CD14-positive monocyte (primary cell): ENCODE results near the gene DAW1. TPM values are rescaled to one million over a fixed set of nuclear protein-coding genes. Genes with fewer than 3 reads are reported as not detected.

Source experiments
- DNase-seq, 3 donors: peaks; one replicate each; pipeline ENCODE4 v3.0.0-alpha.2; 2011 to 2022
- H2AFZ ChIP-seq: 2 replicates; pipeline ENCODE4 v1.6.0; 2012; ENCODE audit warnings: mild to moderate bottlenecking, low read depth, low read length, inconsistent platforms; ENCODE audit not compliant: insufficient read depth, poor library complexity, severe bottlenecking
- H3K27ac ChIP-seq, 2 donors: 1 replicate in 1 of 2; 2 replicates in 1 of 2; pipeline ENCODE4 v1.5.1; 2012 to 2013; ENCODE audit warnings: low read length in 2 of 2, control low read depth in 1 of 2, inconsistent platforms in 1 of 2, low read depth in 1 of 2, mild to moderate bottlenecking in 1 of 2
- H3K27me3 ChIP-seq, 2 donors: one replicate each; pipeline versions ENCODE4 v1.6.0 to v1.6.1; 2011 to 2013; ENCODE audit warnings: low read length in 2 of 2; ENCODE audit not compliant: control insufficient read depth in 2 of 2, insufficient read depth in 2 of 2
- H3K36me3 ChIP-seq, 2 donors: replicated peaks in 1 of 2; 1 replicate in 1 of 2; 2 replicates in 1 of 2; pipeline versions ENCODE4 v1.5.1 to v1.6.1; 2012 to 2013; ENCODE audit warnings: low read length in 2 of 2, control low read depth in 1 of 2, inconsistent platforms in 1 of 2, mild to moderate bottlenecking in 1 of 2; ENCODE audit not compliant: insufficient read depth in 2 of 2, control insufficient read depth in 1 of 2
- H3K4me1 ChIP-seq, 2 donors: 1 replicate in 1 of 2; 2 replicates in 1 of 2; pipeline versions ENCODE4 v1.5.1 to v1.6.1; 2012 to 2013; ENCODE audit warnings: low read length in 2 of 2, control low read depth in 1 of 2, inconsistent platforms in 1 of 2, mild to moderate bottlenecking in 1 of 2, moderate library complexity in 1 of 2; ENCODE audit not compliant: insufficient read depth in 2 of 2, control insufficient read depth in 1 of 2
- H3K4me2 ChIP-seq: replicated peaks from 2 replicates; pipeline ENCODE3; 2012; ENCODE audit warnings: low read length, moderate library complexity, mild to moderate bottlenecking; ENCODE audit not compliant: poor library complexity, severe bottlenecking; ENCODE audit errors: extremely low read depth
- H3K4me3 ChIP-seq, 3 experiments: fragments of 200-600 bp in 1 of 3; sonication (generic) in 1 of 3; replicated peaks in 1 of 3; 1 replicate in 2 of 3; 2 replicates in 1 of 3; pipeline ENCODE4 v1.5.1; 2011 to 2013; ENCODE audit warnings: low read length in 3 of 3, mild to moderate bottlenecking in 3 of 3, control low read depth in 2 of 3, low read depth in 2 of 3, inconsistent platforms in 1 of 3, moderate library complexity in 1 of 3
- H3K79me2 ChIP-seq: 2 replicates; pipeline ENCODE4 v1.6.0; 2012; ENCODE audit warnings: mild to moderate bottlenecking, control low read depth, inconsistent platforms, low read length, moderate library complexity; ENCODE audit not compliant: insufficient read depth
- H3K9ac ChIP-seq: 2 replicates; pipeline ENCODE4 v1.6.0; 2017; ENCODE audit warnings: low read length, mild to moderate bottlenecking; ENCODE audit not compliant: insufficient read depth, poor library complexity, severe bottlenecking
- H3K9me3 ChIP-seq, 2 donors: replicated peaks in 1 of 2; 1 replicate in 1 of 2; 2 replicates in 1 of 2; pipeline versions ENCODE4 v1.5.1 to v1.6.1; 2012 to 2013; ENCODE audit warnings: low read length in 2 of 2, control low read depth in 1 of 2; ENCODE audit not compliant: control insufficient read depth in 1 of 2, insufficient read depth in 1 of 2
- H4K20me1 ChIP-seq: 2 replicates; pipeline ENCODE4 v1.6.0; 2012; ENCODE audit warnings: mild to moderate bottlenecking, low read length, control low read depth, moderate library complexity; ENCODE audit not compliant: insufficient read depth
- H3K27ac Mint-ChIP-seq, 7 donors: one replicate each; pipeline ENCODE4 v1.8.0; 2020; ENCODE audit warnings: mild to moderate bottlenecking in 7 of 7, mixed read lengths in 7 of 7, moderate library complexity in 6 of 7, inconsistent platforms in 2 of 7
- H3K27me3 Mint-ChIP-seq, 3 donors: one replicate each; pipeline ENCODE4 v1.8.0; 2021 to 2022; ENCODE audit warnings: low read depth in 3 of 3, mild to moderate bottlenecking in 3 of 3, mixed read lengths in 3 of 3, moderate library complexity in 3 of 3, inconsistent platforms in 1 of 3
- H3K36me3 Mint-ChIP-seq, 2 donors: one replicate each; pipeline ENCODE4 v1.8.0; 2020; ENCODE audit warnings: mixed read lengths in 2 of 2, inconsistent platforms in 1 of 2, mild to moderate bottlenecking in 1 of 2
- H3K4me1 Mint-ChIP-seq: one replicate; pipeline ENCODE4 v1.8.0; 2020; ENCODE audit warnings: mild to moderate bottlenecking, mixed read lengths
- H3K4me3 Mint-ChIP-seq, 2 donors: one replicate each; pipeline ENCODE4 v1.8.0; 2020; ENCODE audit warnings: mild to moderate bottlenecking in 2 of 2, mixed read lengths in 2 of 2, moderate library complexity in 1 of 2
- H3K9me3 Mint-ChIP-seq, 7 donors: one replicate each; pipeline ENCODE4 v1.8.0; 2020 to 2022; ENCODE audit warnings: mixed read lengths in 7 of 7, mild to moderate bottlenecking in 6 of 7, moderate library complexity in 6 of 7, inconsistent platforms in 2 of 7
- CTCF ChIP-seq: fragments of 200-600 bp; IDR thresholded peaks from one replicate; pipeline ENCODE4 v1.8.0; 2022; ENCODE audit warnings: antibody characterized with exemption, mild to moderate bottlenecking
- WGBS: methylation state at CpG from one replicate; pipeline ENCODE4 v1.1.5; 2013; ENCODE audit warnings: missing lambda C conversion rate; ENCODE audit not compliant: insufficient coverage; 5-methylcytosine and 5-hydroxymethylcytosine counted together
- intact Hi-C, 2 donors: fragments of 100-400 bp; cut with micrococcal nuclease; formaldehyde crosslinking; loops; one replicate each; pipeline versions ENCODE4 v1.15.0 to v1.15.1; 2023
- polyA plus RNA-seq, 3 donors: library from polyadenylated mRNA; depleted of rRNA in 1 of 3; unstranded in 2 of 3; stranded (reverse) in 1 of 3; fragments of 300-500 nt in 2 of 3; fragments of >200 nt in 1 of 3; fragmentation: Illumina TruSeq in 2 of 3; gene quantifications; 1 replicate in 2 of 3; 2 replicates in 1 of 3; pipeline ENCODE4 v1.2.3, GENCODE V29; 2012 to 2021

The DAW1 gene
- polyA plus RNA-seq, 3 donors = not detected

- Histone ChIP-seq H3K9me3 (no peaks in the 10 kb centered on the region), H3K4me1 (peaks cover 12 to 16% of the 10 kb centered on the region in 2 donors), H4K20me1 (no peaks in the 10 kb centered on the region), H2AFZ (no peak overlapping the region), H3K36me3 (no peaks in the 10 kb centered on the region), H3K4me3 (no peak overlapping the region), H3K27ac (no peak overlapping the region), H3K79me2 (no peaks in the 10 kb centered on the region), H3K9ac (no peak overlapping the region), H3K27me3 (no peaks in the 10 kb centered on the region), H3K4me2 (no peak overlapping the region)
- no peaks in the 10 kb centered on the region for H3K9me3 Mint-ChIP-seq
- H3K4me1 Mint-ChIP-seq = peaks cover 14% of the 10 kb centered on the region
- peaks cover 0 to 2% of the 10 kb centered on the region in 2 donors for H3K36me3 Mint-ChIP-seq
- no peak overlapping the region for H3K27ac Mint-ChIP-seq
- DNase-seq = no peak
- peaks cover 9 to 17% (median 9%) of the 10 kb centered on the region in 3 donors for H3K27me3 Mint-ChIP-seq
- no peak overlapping the region for H3K4me3 Mint-ChIP-seq
- WGBS = no CpG with 5 or more reads among the region's 2 CpGs
- intact Hi-C loops = no loop called here
- TF ChIP-seq CTCF = no peak
Measured at GRCh38 chr2:227829337-227829736, 42.1 kb upstream of the DAW1 start.

- WGBS = 93% methylated on average over 8 of the region's 10 CpGs
- Histone ChIP-seq H3K4me3 (no peak overlapping the region), H3K4me1 (peaks cover 21 to 23% of the 10 kb centered on the region in 2 donors), H3K27ac (no peak overlapping the region), H3K4me2 (no peak overlapping the region), H3K79me2 (no peaks in the 10 kb centered on the region), H2AFZ (no peak overlapping the region), H3K9ac (no peak overlapping the region), H4K20me1 (no peaks in the 10 kb centered on the region), H3K9me3 (no peaks in the 10 kb centered on the region), H3K36me3 (no peaks in the 10 kb centered on the region), H3K27me3 (no peaks in the 10 kb centered on the region)
- no peak overlapping the region for H3K4me3 Mint-ChIP-seq
- TF ChIP-seq CTCF = no peak
- peak overlapping the region in 1 of 7 donors; percentile 80 for H3K27ac Mint-ChIP-seq
- H3K36me3 Mint-ChIP-seq = no peaks in the 10 kb centered on the region
- peaks cover 3 to 5% (median 3%) of the 10 kb centered on the region in 3 donors for H3K27me3 Mint-ChIP-seq
- H3K4me1 Mint-ChIP-seq = peaks cover 20% of the 10 kb centered on the region
- peak in 1 of 3 donors; percentile 58 for DNase-seq
- H3K9me3 Mint-ChIP-seq = peaks cover 0 to 10% (median 2%) of the 10 kb centered on the region in 7 donors
- intact Hi-C loops = no loop called here
Measured at GRCh38 chr2:227834423-227834822, 37.0 kb upstream of the DAW1 start.
